Endothelial cell of umbilical vein (primary cell): ENCODE data around the gene ADIPOR1. TPM values are rescaled to one million over a fixed set of nuclear protein-coding genes. Genes with fewer than 3 reads are reported as not detected.

Experiments
- BruUV-seq: library from RNA; stranded (reverse); fragments of 400-500 nt; replicated peaks from 2 replicates; lab custom pipeline; 2021; lab: Mats Ljungman, UMichigan
- CTCF ChIA-PET: fragments of 300-600, 350-600 bp; sonication (Branson Sonifier 250); formaldehyde crosslinking; loops from one replicate; lab custom pipeline; 2021; ENCODE audit warnings: antibody characterized with exemption, inconsistent platforms; lab: Charles Lee
- POLR2A ChIA-PET: fragments of 300-600, 350-600 bp; sonication (Branson Sonifier 250); formaldehyde crosslinking; loops from one replicate; lab custom pipeline; 2021; ENCODE audit warnings: antibody characterized with exemption, inconsistent platforms; lab: Charles Lee
- DNase-seq: peaks from one replicate; pipeline ENCODE4 v3.0.0-alpha.2; 2011; ENCODE audit warnings: low read depth, low spot score
- FAIRE-seq: peaks from 2 replicates; lab custom pipeline; 2011; peaks lifted over from hg19 to GRCh38; lab: Jason Lieb, UNC
- H2AFZ ChIP-seq: 2 replicates; pipeline ENCODE4 v1.6.0; 2012; ENCODE audit warnings: low read depth, low read length, control low read depth, inconsistent platforms
- H3K27ac ChIP-seq: 2 replicates; pipeline ENCODE4 v1.5.1; 2011; ENCODE audit warnings: low read depth, mild to moderate bottlenecking, control low read depth, low read length, moderate library complexity; ENCODE audit not compliant: insufficient read depth
- H3K27me3 ChIP-seq, 2 experiments: 2 replicates each; pipeline versions ENCODE4 v1.6.0 to v1.6.1; 2011; ENCODE audit warnings: low read length in 2 of 2, mixed read lengths in 1 of 2; ENCODE audit not compliant: control insufficient read depth in 2 of 2, insufficient read depth in 2 of 2
- H3K36me3 ChIP-seq, 2 experiments: 2 replicates in 1 of 2; 3 replicates in 1 of 2; pipeline ENCODE4 v1.5.1; 2011; ENCODE audit warnings: low read length in 2 of 2, mild to moderate bottlenecking in 1 of 2, moderate library complexity in 1 of 2; ENCODE audit not compliant: control insufficient read depth in 2 of 2, insufficient read depth in 2 of 2; ENCODE audit errors: extremely low read depth in 1 of 2
- H3K4me1 ChIP-seq: 3 replicates; pipeline ENCODE4 v1.5.1; 2011; ENCODE audit warnings: mild to moderate bottlenecking, low read length; ENCODE audit not compliant: control insufficient read depth, insufficient read depth; ENCODE audit errors: extremely low read depth
- H3K4me2 ChIP-seq: 2 replicates; pipeline ENCODE4 v1.6.1; 2011; ENCODE audit warnings: low read length, control low read depth, mixed read lengths; ENCODE audit not compliant: insufficient read depth
- H3K4me3 ChIP-seq, 3 experiments: fragments of 200-600 bp in 1 of 3; sonication (generic), shearing (Covaris generic) in 1 of 3; replicated peaks in 1 of 3; 2 replicates each; pipeline ENCODE4 v1.5.1; 2011 to 2016; ENCODE audit warnings: control low read depth in 3 of 3, low read length in 3 of 3, mild to moderate bottlenecking in 2 of 3, inconsistent platforms in 1 of 3, low read depth in 1 of 3, moderate library complexity in 1 of 3; ENCODE audit not compliant: insufficient read depth in 1 of 3
- H3K79me2 ChIP-seq: 2 replicates; pipeline ENCODE4 v1.6.0; 2012; ENCODE audit warnings: low read length, inconsistent platforms; ENCODE audit not compliant: control insufficient read depth, insufficient read depth
- H3K9ac ChIP-seq: replicated peaks from 2 replicates; pipeline ENCODE3; 2011; ENCODE audit warnings: low read length, control low read depth; ENCODE audit not compliant: insufficient read depth; ENCODE audit errors: extremely low read depth
- H3K9me1 ChIP-seq: replicated peaks from 3 replicates; pipeline ENCODE4 v1.6.0; 2011; ENCODE audit warnings: mild to moderate bottlenecking, low read length; ENCODE audit not compliant: control insufficient read depth, insufficient read depth; ENCODE audit errors: extremely low read depth
- H3K9me3 ChIP-seq: replicated peaks from 2 replicates; pipeline ENCODE4 v1.5.1; 2012; ENCODE audit warnings: low read length, inconsistent platforms; ENCODE audit not compliant: control insufficient read depth, insufficient read depth
- H4K20me1 ChIP-seq: replicated peaks from 2 replicates; pipeline ENCODE3; 2011; ENCODE audit warnings: mild to moderate bottlenecking, low read length; ENCODE audit not compliant: control insufficient read depth, insufficient read depth; ENCODE audit errors: extremely low read depth
- EZH2 ChIP-seq: IDR thresholded peaks from 2 replicates; pipeline ENCODE4 v1.6.1; 2012; ENCODE audit warnings: borderline replicate concordance, low read depth, mild to moderate bottlenecking, moderate library complexity, low read length, inconsistent platforms; ENCODE audit not compliant: severe bottlenecking
- FOS ChIP-seq: IDR thresholded peaks from 2 replicates; pipeline ENCODE4 v1.6.1; 2011; ENCODE audit warnings: mild to moderate bottlenecking, low read length, moderate library complexity, borderline replicate concordance; ENCODE audit not compliant: insufficient read depth
- GATA2 ChIP-seq: IDR thresholded peaks from 2 replicates; pipeline ENCODE4 v1.7.0; 2011; ENCODE audit warnings: low read depth, mild to moderate bottlenecking, moderate library complexity, mixed read lengths, low read length; ENCODE audit not compliant: insufficient read length, insufficient read depth
- JUN ChIP-seq: IDR thresholded peaks from 2 replicates; pipeline ENCODE4 v1.6.1; 2011; ENCODE audit warnings: borderline replicate concordance, low read depth; ENCODE audit not compliant: insufficient read length, insufficient read depth
- MYC ChIP-seq: IDR thresholded peaks from one replicate; pipeline ENCODE4 v1.6.1; 2011; ENCODE audit warnings: mild to moderate bottlenecking, low read depth, low read length
- POLR2A ChIP-seq: IDR thresholded peaks from 2 replicates; pipeline ENCODE4 v1.6.1; 2012; ENCODE audit warnings: low read depth, mild to moderate bottlenecking, control low read depth, low read length
- POLR2AphosphoS5 ChIP-seq: IDR thresholded peaks from 2 replicates; pipeline ENCODE4 v1.6.1; 2012; ENCODE audit warnings: low read depth, mild to moderate bottlenecking, control low read depth, low read length, moderate library complexity; ENCODE audit not compliant: insufficient read depth
- dilution Hi-C: fragments of 300-500 bp; cut with MboI; formaldehyde crosslinking; loops from one replicate; pipeline ENCODE4 v1.15.0; 2019; ENCODE audit warnings: low sequenced_read_pairs; ENCODE audit not compliant: extremely low pct_ligation_motif_present
- intact Hi-C: fragments of 100-400 bp; cut with micrococcal nuclease; formaldehyde crosslinking; loops from one replicate; pipeline ENCODE4 v1.10.0; 2022
- polyA plus RNA-seq, 4 experiments: library from polyadenylated mRNA; depleted of rRNA in 3 of 4; stranded (reverse) in 3 of 4; unstranded in 1 of 4; fragments of >200 nt; gene quantifications; 2 replicates each; pipeline versions ENCODE4 v1.2.1 to v1.2.3, GENCODE V29; 2011 to 2012; ENCODE audit warnings: missing spikeins in 1 of 4
- total RNA-seq: library from RNA; stranded (reverse); gene quantifications from 2 replicates; pipeline ENCODE4 v1.2.3, GENCODE V29; 2021
- TF ChIP-seq, protein P1 (sequence below): IDR thresholded peaks from 2 replicates; pipeline ENCODE4 v1.6.1; 2011; ENCODE audit not compliant: insufficient read depth, insufficient read length
- TF ChIP-seq, protein P2 (sequence below), 2 donors: IDR thresholded peaks; 1 replicate in 1 of 2; 2 replicates in 1 of 2; pipeline ENCODE4 v1.5.1; 2011; ENCODE audit warnings: low read length in 2 of 2, mild to moderate bottlenecking in 2 of 2, moderate library complexity in 2 of 2, control low read depth in 1 of 2, inconsistent platforms in 1 of 2, low read depth in 1 of 2; ENCODE audit not compliant: insufficient read depth in 1 of 2; ENCODE audit errors: extremely low read depth in 1 of 2

Gene ADIPOR1
- total and polyA plus RNA-seq, 2 donors (not counting 3 experiments of a cell fraction or from before 2014, with no cell fraction given), result 67.2 to 135 TPM

DNA sequence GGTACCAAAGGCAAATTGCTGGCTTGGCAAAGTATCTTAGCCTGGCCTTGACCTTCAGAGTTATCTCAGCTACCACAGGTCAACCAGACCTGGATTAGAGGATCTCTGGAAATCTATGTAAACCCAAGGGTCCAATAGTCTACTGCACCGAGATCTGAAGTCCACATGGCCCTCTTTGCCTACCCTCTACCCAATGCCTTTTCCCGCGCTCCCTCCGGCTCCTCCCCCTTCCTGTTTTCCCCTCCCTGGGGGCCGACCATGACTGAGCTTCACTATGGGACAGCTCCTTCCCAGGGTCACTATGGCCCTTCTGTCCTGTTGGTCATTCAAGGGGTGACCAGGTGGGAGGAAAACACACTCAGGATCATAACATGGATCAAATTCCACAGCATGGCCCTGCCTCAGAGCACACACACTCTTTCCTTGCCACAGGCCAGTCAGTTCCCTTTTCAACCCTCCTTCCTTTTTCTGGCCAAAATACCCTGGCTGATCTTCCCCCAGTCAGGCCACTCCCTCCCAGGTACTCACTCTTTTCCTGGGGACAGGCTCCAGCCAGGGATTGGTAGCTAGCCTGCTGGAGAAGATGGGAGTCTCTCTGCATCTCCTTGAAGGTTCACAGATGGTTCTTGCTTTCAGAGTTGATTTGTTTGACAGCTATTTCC, 29.9 kb upstream of the ADIPOR1 start:
- FAIRE-seq (no peak), DNase-seq (no peak)
- TF ChIP-seq POLR2AphosphoS5 (no peak), GATA2 (no peak), MYC (no peak), POLR2A (no peak), EZH2 (no peak), JUN (no peak), FOS (no peak)
- TF ChIP-seq, protein P1, sequence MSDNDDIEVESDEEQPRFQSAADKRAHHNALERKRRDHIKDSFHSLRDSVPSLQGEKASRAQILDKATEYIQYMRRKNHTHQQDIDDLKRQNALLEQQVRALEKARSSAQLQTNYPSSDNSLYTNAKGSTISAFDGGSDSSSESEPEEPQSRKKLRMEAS, result no peak
- TF ChIP-seq, protein P2, sequence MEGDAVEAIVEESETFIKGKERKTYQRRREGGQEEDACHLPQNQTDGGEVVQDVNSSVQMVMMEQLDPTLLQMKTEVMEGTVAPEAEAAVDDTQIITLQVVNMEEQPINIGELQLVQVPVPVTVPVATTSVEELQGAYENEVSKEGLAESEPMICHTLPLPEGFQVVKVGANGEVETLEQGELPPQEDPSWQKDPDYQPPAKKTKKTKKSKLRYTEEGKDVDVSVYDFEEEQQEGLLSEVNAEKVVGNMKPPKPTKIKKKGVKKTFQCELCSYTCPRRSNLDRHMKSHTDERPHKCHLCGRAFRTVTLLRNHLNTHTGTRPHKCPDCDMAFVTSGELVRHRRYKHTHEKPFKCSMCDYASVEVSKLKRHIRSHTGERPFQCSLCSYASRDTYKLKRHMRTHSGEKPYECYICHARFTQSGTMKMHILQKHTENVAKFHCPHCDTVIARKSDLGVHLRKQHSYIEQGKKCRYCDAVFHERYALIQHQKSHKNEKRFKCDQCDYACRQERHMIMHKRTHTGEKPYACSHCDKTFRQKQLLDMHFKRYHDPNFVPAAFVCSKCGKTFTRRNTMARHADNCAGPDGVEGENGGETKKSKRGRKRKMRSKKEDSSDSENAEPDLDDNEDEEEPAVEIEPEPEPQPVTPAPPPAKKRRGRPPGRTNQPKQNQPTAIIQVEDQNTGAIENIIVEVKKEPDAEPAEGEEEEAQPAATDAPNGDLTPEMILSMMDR (IDR thresholded peaks at IDR 0.05; ENCODE audit: extremely low read depth in 1 of 2, insufficient read depth in 1 of 2, low read depth in 1 of 2, low read length in 2 of 2), result no peak
- Histone ChIP-seq H3K9ac (no peak overlapping the region), H3K4me2 (no peak overlapping the region), H2AFZ (no peak overlapping the region), H3K27me3 (peaks cover 9 to 31% of the 10 kb centered on the region in 2 experiments), H4K20me1 (no peaks in the 10 kb centered on the region), H3K4me1 (no peaks in the 10 kb centered on the region), H3K79me2 (no peaks in the 10 kb centered on the region), H3K9me3 (no peaks in the 10 kb centered on the region), H3K36me3 (no peaks in the 10 kb centered on the region), H3K9me1 (no peaks in the 10 kb centered on the region), H3K27ac (no peak overlapping the region), H3K4me3 (no peak overlapping the region)
- ChIA-PET CTCF (interaction anchor here (0.6 to 1.6 kb wide), 3 partner anchors 207 to 317 kb away, joined by 3 to 5 read pairs (median 4); no protein-coding TSS in a partner anchor), POLR2A (no interaction called here)
- no TSS peak for BruUV-seq
- dilution Hi-C loops, result no loop called here
- intact Hi-C loops, result no loop called here
